Astrocyte of the cerebellum (primary cell): ENCODE data around the gene MEOX2.

Experiments used
- DNase-seq: peaks from one replicate; pipeline ENCODE4 v3.0.0-alpha.2; 2011; ENCODE audit warnings: low read depth
- H3K4me3 ChIP-seq: 2 replicates; pipeline ENCODE4 v1.5.1; 2011; ENCODE audit warnings: mild to moderate bottlenecking, low read depth, low read length, moderate library complexity
- CTCF ChIP-seq: IDR thresholded peaks from 2 replicates; pipeline ENCODE4 v1.5.1; 2012; ENCODE audit warnings: low read length, low read depth, moderate library complexity, mild to moderate bottlenecking; ENCODE audit errors: missing control alignments
- in situ Hi-C: cut with HindIII; loops from 2 replicates; pipeline ENCODE4 v1.10.0; 2017; ENCODE audit warnings: low sequenced_read_pairs

MEOX2 gene

GRCh38 chr7:15609287-15609686 lies 77.2 kb downstream of the MEOX2 start:
- no peak for DNase-seq
- no peak for TF ChIP-seq CTCF
- in situ Hi-C loops: no loop called here
- H3K4me3 ChIP-seq: no peak overlapping the region

DNA sequence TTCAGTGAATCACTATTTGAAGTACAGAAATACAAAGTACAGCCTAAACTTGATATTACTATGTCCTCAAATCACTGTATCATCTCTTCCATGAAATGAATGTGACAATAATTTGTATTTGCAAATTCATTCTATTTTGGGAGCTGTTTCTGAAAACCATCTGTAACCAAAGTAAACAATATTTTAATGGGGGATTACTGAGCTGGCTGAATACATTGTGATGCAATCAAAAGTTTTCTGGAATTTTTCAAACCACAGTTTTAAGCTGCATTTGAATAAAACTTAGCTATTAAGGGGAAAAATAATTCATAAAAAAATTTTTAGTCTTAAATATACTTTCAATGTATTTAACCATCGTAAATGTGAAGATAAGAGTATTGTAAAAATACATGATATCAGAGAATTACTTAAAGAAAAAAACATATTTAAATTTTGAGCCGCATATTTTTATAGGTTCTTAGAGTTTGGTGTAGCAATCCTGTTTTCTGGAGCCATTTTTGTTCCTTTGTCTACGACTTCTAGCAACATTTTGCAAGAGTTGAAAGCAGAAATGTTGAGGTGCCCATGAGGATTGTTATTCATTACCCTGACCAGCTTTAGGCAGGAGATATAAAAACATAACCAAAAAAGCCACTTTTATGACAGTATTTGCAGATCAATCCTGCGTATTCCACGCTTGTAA lies 78.8 kb downstream of the MEOX2 start:
- TF ChIP-seq CTCF: no peak

GRCh38 chr7:15606561-15606960 lies 79.9 kb downstream of the MEOX2 start:
- no peak overlapping the region for H3K4me3 ChIP-seq
- in situ Hi-C loops: no loop called here
- no peak for TF ChIP-seq CTCF
- no peak for DNase-seq

More for the DNA sequence above, 78.8 kb downstream of the MEOX2 start:
- no peak for DNase-seq
- in situ Hi-C loops: no loop called here
- H3K4me3 ChIP-seq: no peak overlapping the region

DNA sequence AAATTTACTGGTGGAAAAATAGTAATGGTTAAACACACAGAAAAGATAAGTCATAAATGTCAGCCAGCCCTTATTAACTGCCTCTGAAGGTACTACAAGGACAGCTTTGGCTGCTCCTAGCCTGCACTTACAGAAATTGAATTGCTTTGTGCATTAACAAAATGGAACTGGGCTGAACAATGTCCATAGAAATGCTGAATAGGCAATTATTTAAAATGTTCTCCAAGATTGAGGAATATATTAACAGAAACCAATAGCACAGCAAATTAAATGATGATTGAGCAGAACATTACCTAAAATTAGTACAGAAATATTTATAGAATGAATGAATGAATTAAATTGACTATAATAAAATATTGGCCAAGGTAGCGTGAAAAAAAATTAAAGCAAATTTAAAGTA lies 82.3 kb downstream of the MEOX2 start:
- in situ Hi-C loops: no loop called here

GRCh38 chr7:15603124-15603523 lies 83.4 kb downstream of the MEOX2 start:
- no peak for TF ChIP-seq CTCF
- in situ Hi-C loops: no loop called here
- H3K4me3 ChIP-seq: no peak overlapping the region
- DNase-seq: no peak

More for the DNA sequence above, 82.3 kb downstream of the MEOX2 start:
- DNase-seq: no peak
- no peak for TF ChIP-seq CTCF
- no peak overlapping the region for H3K4me3 ChIP-seq

- TF ChIP-seq CTCF: no peak
- in situ Hi-C loops: no loop called here
Observed at GRCh38 chr7:15602236-15602635, 84.2 kb downstream of the MEOX2 start.

DNA sequence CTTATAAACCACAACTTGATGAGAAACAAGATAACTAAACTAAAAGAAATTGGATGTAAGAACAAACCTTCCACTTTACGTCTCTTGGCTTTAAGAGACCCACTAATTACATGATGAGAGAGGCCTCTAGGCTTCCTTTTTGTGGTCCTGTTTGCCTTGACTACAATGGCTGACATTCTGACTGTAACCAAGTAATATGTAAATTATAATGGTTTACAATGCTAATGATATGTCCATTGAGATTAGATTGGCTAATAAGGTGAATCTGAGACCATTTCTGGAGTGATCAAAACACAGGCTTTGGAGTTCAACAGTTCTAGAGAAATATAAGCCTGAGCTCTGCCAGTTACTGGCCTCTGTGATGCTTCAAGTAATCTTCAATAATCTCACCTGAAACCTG lies 85.3 kb downstream of the MEOX2 start:
- H3K4me3 ChIP-seq: no peak overlapping the region
- no peak for DNase-seq
- in situ Hi-C loops: no loop called here
- TF ChIP-seq CTCF: no peak

More at GRCh38 chr7:15602236-15602635, 84.2 kb downstream of the MEOX2 start:
- no peak for DNase-seq
- H3K4me3 ChIP-seq: no peak overlapping the region
